ENCODE measurements around the gene MCRIP2.
"Not testable (repeated sequence)": the region's sequence is repeated elsewhere in the genome, so short reads cannot be mapped to it uniquely, and the experiment has no call there.

The MCRIP2 gene

GRCh38 chr16:641326-642188 is at the start of gene MCRIP2:
MCRIP2 (plus strand) TSS chr16:641828; CDS start chr16:641992, 164 bp downstream.
- peak; percentile 73 for DNase-seq

GRCh38 chr16:591892-592517 is 49.6 kb upstream of the MCRIP2 start:
- DNase-seq, result no peak

- DNase-seq, result no peak
These were observed 48.9 kb upstream of the MCRIP2 start for GRCh38 chr16:592518-593306.

- DNase-seq, result no peak
These were observed 48.2 kb upstream of the MCRIP2 start for GRCh38 chr16:593406-593805.

GRCh38 chr16:593807-594206 is 47.8 kb upstream of the MCRIP2 start:
- DNase-seq, result no peak

- no peak for DNase-seq
These were observed 46.5 kb upstream of the MCRIP2 start for GRCh38 chr16:595094-595528.

GRCh38 chr16:595942-596735 is 45.5 kb upstream of the MCRIP2 start:
- no peak for DNase-seq

GRCh38 chr16:596736-597060 is 44.9 kb upstream of the MCRIP2 start:
- DNase-seq, result no peak

- DNase-seq, result not testable (repeated sequence)
These were observed 44.0 kb upstream of the MCRIP2 start for GRCh38 chr16:597655-598054.

GRCh38 chr16:598823-599739 is 42.5 kb upstream of the MCRIP2 start:
- no peak for DNase-seq

- DNase-seq, result no peak
These were observed 40.8 kb upstream of the MCRIP2 start for GRCh38 chr16:600781-601180.

GRCh38 chr16:603933-604332 is 37.7 kb upstream of the MCRIP2 start:
- no peak for DNase-seq

- no peak for DNase-seq
These were observed 34.8 kb upstream of the MCRIP2 start for GRCh38 chr16:606656-607307.

- DNase-seq, result peak; percentile 40
These were observed 33.6 kb upstream of the MCRIP2 start for GRCh38 chr16:608019-608418.

- DNase-seq, result no peak
These were observed 32.3 kb upstream of the MCRIP2 start for GRCh38 chr16:609316-609715.

- DNase-seq, result no peak
These were observed 31.6 kb upstream of the MCRIP2 start for GRCh38 chr16:609984-610383.

- DNase-seq, result peak; percentile 64
These were observed 30.9 kb upstream of the MCRIP2 start for GRCh38 chr16:610513-611381.

- DNase-seq, result no peak
These were observed 26.5 kb upstream of the MCRIP2 start for GRCh38 chr16:615122-615521.

GRCh38 chr16:616733-617586 is 24.7 kb upstream of the MCRIP2 start:
- DNase-seq, result no peak

Measured in activated naive CD4-positive, alpha-beta T cell treated with anti-CD3 and anti-CD28 coated beads, Interleukin-2, amount 50 U/mL, for 16 hours (primary cell).